ENCODE measurements around the gene BCOR. TPM values are rescaled to one million over a fixed set of nuclear protein-coding genes. Genes with fewer than 3 reads are reported as not detected.
A peak's percentile ranks its signal among the peaks of the same experiment; 100 is the strongest.

The BCOR gene
- total and polyA plus RNA-seq, 2 of the 8 experiments (the other 6 are each of a cell fraction or from before 2014, with no cell fraction given) = 25.0 to 50.8 TPM

GRCh38 chrX:40102393-40103381 lies 4.9 kb upstream of the BCOR start:
- no peak overlapping the region for H2AFZ ChIP-seq (ENCODE audit: low read length)
- H2BK15ac ChIP-seq (ENCODE audit: low read length) = no peak overlapping the region
- no peaks in the 10 kb centered on the region for H4K20me1 ChIP-seq (replicated peaks in 1 of 2; ENCODE audit: control insufficient read depth in 1 of 2, insufficient read depth in 2 of 2, low read length in 2 of 2)
- H3K36me3 ChIP-seq (ENCODE audit: control insufficient read depth in 2 of 4, insufficient read depth in 4 of 4, low read length in 3 of 4) = no peaks in the 10 kb centered on the region
- peaks cover 0 to 8% of the 10 kb centered on the region in 2 experiments; a peak in 2 of 4 replicates for H3K79me2 ChIP-seq (ENCODE audit: control insufficient read depth in 1 of 2, insufficient read depth in 2 of 2, low read length in 2 of 2)
- no peak overlapping the region for H3K23ac ChIP-seq (ENCODE audit: insufficient read length)
- H2BK12ac ChIP-seq (ENCODE audit: low read depth, low read length) = peak overlapping the region; percentile 87; the same call in 1 of the 2 replicates
- no peaks in the 10 kb centered on the region for H3K79me1 ChIP-seq (ENCODE audit: low read depth, low read length)
- H2BK5ac ChIP-seq (ENCODE audit: low read depth, low read length) = no peak overlapping the region
- H3K4ac ChIP-seq (replicated peaks; ENCODE audit: insufficient read length, low read depth, low read length) = peak overlapping the region; percentile 78
- peaks cover 4 to 46% (median 25%) of the 10 kb centered on the region in 4 experiments; a peak in 6 of 7 replicates for H3K27me3 ChIP-seq (replicated peaks in 1 of 4; ENCODE audit: control insufficient read depth in 3 of 4, extremely low read depth in 1 of 4, insufficient read depth in 3 of 4, low read length in 3 of 4)
- H3K23me2 ChIP-seq (ENCODE audit: low read depth, low read length) = peaks cover 21% of the 10 kb centered on the region; the same call in 1 of the 2 replicates
- no peak overlapping the region for H3K56ac ChIP-seq (replicated peaks; ENCODE audit: insufficient read length, low read depth, low read length)
- peak overlapping the region; percentile 27 to 66 (median 32); a peak in 7 of 8 replicates for H3K4me3 ChIP-seq (ENCODE audit: extremely low read depth in 1 of 4, insufficient read depth in 2 of 4, low read depth in 3 of 4, low read length in 4 of 4)
- peak overlapping the region; percentile 60 for H3K18ac ChIP-seq (ENCODE audit: extremely low read depth, low read length)
- ChIA-PET POLR2A (ENCODE audit: partially characterized antibody) (interaction anchor here (0.6 to 29.1 kb wide), 9 partner anchors 10 to 1767 kb away, joined by 3 to 509 read pairs (median 6); no protein-coding TSS in a partner anchor), CTCF (ENCODE audit: partially characterized antibody) (interaction anchor here (1.1 to 2.0 kb wide), 6 partner anchors 40 to 197 kb away, joined by 3 to 5 read pairs (median 3); no protein-coding TSS in a partner anchor)
- H4K5ac ChIP-seq (ENCODE audit: insufficient read length, low read depth, low read length) = no peak overlapping the region
- 4% methylated on average over 21 of the region's 65 CpGs; no CpG with 5 or more reads in 1 of the 2 experiments for WGBS, 2 experiments (ENCODE audit: extremely low coverage in 1 of 2, insufficient coverage in 1 of 2, insufficient read length in 1 of 2, insufficient replicate concordance in 2 of 2, low coverage in 1 of 2, low lambda C conversion rate in 2 of 2, missing lambda C conversion rate in 1 of 2)
- peak overlapping the region; percentile 95 for H4K91ac ChIP-seq (replicated peaks; ENCODE audit: insufficient read length, low read length)
- FAIRE-seq = no peak
- H3K4me1 ChIP-seq (replicated peaks in 1 of 4; ENCODE audit: control insufficient read depth in 3 of 4, insufficient read depth in 4 of 4, low read length in 3 of 4) = peaks cover 6 to 36% (median 19%) of the 10 kb centered on the region in 4 experiments
- no peaks in the 10 kb centered on the region for H3K9me3 ChIP-seq (ENCODE audit: insufficient read depth in 2 of 2, low read depth in 1 of 2, low read length in 1 of 2)
- peak overlapping the region; percentile 48; the same call in 1 of the 2 replicates for H2AK5ac ChIP-seq (ENCODE audit: low read depth, low read length)
- H3K27ac ChIP-seq (ENCODE audit: low read depth, low read length) = no peak overlapping the region
- peak in 1 of 2 experiments; percentile 54 for DNase-seq (ENCODE audit: low read depth in 1 of 2, low spot score in 2 of 2)
- peak overlapping the region; percentile 72 to 98 for H3K4me2 ChIP-seq (ENCODE audit: insufficient read depth in 1 of 2, low read depth in 2 of 2, low read length in 2 of 2)
- H3K9ac ChIP-seq (replicated peaks in 1 of 4; ENCODE audit: extremely low read depth in 1 of 4, low read depth in 3 of 4, low read length in 3 of 4) = no peak overlapping the region; a peak in 1 of 7 replicates
- peak overlapping the region; percentile 80 for H4K8ac ChIP-seq (ENCODE audit: extremely low read depth, insufficient read depth, low read length)
- no peak overlapping the region for H3K14ac ChIP-seq (ENCODE audit: insufficient read length)
- H2BK20ac ChIP-seq (ENCODE audit: low read length) = no peak overlapping the region
- H2BK120ac ChIP-seq (replicated peaks; ENCODE audit: low read depth, low read length) = no peak overlapping the region
- TF ChIP-seq JUND (IDR thresholded peaks at IDR 0.05; ENCODE audit: low read length) (no peak), TEAD4 (IDR thresholded peaks at IDR 0.05; ENCODE audit: low read depth, low read length) (no peak), SP2 (IDR thresholded peaks at IDR 0.05; ENCODE audit: low read length) (no peak), ATF3 (IDR thresholded peaks at IDR 0.05; ENCODE audit: insufficient read depth, low read depth, low read length) (no peak), EZH2 (IDR thresholded peaks at IDR 0.05; ENCODE audit: low read depth, low read length, severe bottlenecking) (peak; percentile 56), BRCA1 (IDR thresholded peaks at IDR 0.05; ENCODE audit: low read depth, low read length) (no peak), NRF1 (IDR thresholded peaks at IDR 0.05; ENCODE audit: low read depth, low read length) (no peak)
- TF ChIP-seq, protein P1, sequence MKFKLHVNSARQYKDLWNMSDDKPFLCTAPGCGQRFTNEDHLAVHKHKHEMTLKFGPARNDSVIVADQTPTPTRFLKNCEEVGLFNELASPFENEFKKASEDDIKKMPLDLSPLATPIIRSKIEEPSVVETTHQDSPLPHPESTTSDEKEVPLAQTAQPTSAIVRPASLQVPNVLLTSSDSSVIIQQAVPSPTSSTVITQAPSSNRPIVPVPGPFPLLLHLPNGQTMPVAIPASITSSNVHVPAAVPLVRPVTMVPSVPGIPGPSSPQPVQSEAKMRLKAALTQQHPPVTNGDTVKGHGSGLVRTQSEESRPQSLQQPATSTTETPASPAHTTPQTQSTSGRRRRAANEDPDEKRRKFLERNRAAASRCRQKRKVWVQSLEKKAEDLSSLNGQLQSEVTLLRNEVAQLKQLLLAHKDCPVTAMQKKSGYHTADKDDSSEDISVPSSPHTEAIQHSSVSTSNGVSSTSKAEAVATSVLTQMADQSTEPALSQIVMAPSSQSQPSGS (IDR thresholded peaks at IDR 0.05; ENCODE audit: low read length) = no peak

All from H1 (cell line).